C1 segment of cervical spinal cord (tissue), 14 donors: ENCODE measurements around the gene SLC8A3.

Source experiments
- DNase-seq, 14 donors: peaks; one replicate each; lab custom pipeline; 2025; lab: John Stamatoyannopoulos, UW

SLC8A3 gene

GRCh38 chr14:70118064-70118463, 70.7 kb downstream of the SLC8A3 start:
- DNase-seq, result no peak

GRCh38 chr14:70116278-70116677, 72.5 kb downstream of the SLC8A3 start:
- no peak for DNase-seq

DNA sequence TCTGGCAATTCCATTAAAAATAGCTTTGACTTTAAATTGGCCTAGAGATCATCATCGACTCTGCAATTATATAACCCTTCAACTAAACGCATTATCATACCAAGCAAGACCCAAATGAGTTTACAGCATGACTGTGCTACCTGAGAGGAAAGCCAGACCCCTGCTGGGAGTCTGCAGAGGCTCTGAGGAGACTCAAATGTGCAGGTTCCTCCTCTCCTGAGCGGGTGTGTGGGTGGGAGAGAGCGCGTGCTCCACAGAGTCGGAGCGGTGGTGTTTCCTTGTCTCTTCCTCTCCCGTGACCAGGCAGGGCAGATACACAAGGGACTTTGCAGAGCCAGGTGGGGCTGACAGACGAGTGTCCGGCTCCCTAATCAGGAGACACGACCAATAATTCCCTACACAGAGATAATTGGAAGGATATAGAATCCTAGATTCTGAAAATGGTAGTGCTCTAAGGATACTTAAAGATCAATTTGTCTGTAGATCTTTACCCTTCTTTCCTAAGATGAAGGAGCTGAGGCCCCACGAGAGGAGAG, 74.1 kb downstream of the SLC8A3 start:
- DNase-seq, result no peak

GRCh38 chr14:70113211-70113610, 75.5 kb downstream of the SLC8A3 start:
- DNase-seq, result no peak

- no peak for DNase-seq
These were observed 80.3 kb downstream of the SLC8A3 start for GRCh38 chr14:70108419-70108818.

GRCh38 chr14:70107309-70107708, 81.4 kb downstream of the SLC8A3 start:
- no peak for DNase-seq

- no peak for DNase-seq
These were observed 88.7 kb downstream of the SLC8A3 start for GRCh38 chr14:70100071-70100470.

DNA sequence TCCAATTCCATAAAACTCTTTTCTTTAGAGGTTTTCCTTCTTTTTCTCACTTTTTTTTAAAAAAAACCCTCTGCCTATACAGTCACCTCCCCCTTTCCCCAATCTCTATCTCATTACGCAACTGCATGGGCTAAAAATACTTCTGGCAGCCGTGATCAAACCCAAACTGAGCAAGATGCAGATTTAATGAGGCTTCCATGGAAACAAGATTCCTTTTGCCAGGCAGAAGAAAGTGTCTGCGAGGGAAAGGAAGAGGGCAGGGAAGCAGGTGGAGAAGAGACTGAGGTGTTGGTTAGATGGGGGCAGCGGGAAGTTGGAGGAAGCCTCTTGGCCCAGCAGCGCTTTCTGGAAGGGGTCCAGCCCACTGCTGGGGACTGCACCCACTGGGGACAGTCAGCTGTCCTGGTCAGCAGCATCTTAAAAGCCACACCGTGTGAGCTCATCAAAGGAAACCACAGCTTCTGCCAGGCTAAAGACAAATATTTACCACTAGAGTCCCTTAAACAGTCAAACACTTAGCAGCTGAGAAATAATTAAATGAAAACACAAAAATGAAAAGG, 90.4 kb downstream of the SLC8A3 start:
- DNase-seq, result peak in 2 of 14 donors; percentile 7 to 22

GRCh38 chr14:70097576-70098249, 91.0 kb downstream of the SLC8A3 start:
- no peak for DNase-seq

- peak in 1 of 14 donors; percentile 4 for DNase-seq
These were observed 91.9 kb downstream of the SLC8A3 start for GRCh38 chr14:70096866-70097265.

DNA sequence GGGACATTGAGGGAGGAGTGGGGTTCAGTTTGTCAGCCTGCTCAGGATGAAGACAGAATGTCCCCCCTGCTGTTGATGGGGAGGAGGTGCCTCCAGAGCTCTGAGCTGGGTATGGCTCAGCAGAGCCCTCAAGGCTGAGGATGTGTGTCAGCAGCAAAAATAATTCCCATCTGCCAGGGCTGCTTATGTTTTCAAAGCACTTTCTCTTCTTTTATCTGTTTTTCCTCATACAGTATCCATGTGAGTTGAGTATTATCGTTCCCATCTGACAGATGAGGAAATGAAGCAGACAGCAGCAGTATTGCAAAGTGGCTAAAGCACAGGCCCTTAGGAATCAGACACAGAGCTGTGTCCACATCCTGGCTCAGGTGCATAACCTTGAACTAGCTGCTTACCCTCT, 94.1 kb downstream of the SLC8A3 start:
- no peak for DNase-seq

DNA sequence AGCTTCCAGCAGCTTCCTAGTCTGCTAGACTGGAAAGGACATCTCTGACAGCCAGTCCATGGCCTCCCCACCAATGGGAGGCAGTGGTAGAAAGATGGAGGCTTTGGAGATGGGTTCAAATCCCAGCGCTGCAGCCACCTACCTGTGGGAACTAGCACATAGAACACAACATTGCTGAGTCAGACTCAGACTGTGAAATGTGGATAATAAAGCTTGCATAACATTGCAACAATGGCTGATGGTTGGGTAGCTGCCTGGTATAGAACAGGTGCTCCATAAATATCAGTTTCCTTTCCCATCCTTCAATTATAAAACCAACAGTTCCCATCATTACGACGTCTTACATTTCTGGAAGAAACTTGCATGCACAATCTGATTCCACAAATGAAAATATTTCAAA, 94.6 kb downstream of the SLC8A3 start:
- no peak for DNase-seq

DNA sequence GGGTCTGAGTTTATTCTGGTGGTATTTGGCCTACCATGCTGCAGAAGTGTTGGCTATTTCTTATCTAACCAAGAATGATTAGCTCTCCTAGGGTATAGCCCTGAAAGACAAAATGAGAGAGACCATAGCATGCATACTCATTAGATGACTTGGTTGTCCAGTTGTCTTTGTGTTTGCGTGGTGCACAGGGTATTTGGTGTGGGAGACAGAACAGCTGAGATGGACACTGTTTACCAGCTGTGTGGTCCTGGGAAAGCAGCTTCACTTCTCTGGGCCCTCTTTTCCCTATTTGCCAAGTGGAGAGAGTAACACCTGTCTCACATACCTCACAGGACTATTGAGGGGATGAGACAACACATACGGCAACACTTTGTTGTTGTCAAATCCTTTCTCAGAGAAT, 95.6 kb downstream of the SLC8A3 start:
- DNase-seq, result no peak

DNA sequence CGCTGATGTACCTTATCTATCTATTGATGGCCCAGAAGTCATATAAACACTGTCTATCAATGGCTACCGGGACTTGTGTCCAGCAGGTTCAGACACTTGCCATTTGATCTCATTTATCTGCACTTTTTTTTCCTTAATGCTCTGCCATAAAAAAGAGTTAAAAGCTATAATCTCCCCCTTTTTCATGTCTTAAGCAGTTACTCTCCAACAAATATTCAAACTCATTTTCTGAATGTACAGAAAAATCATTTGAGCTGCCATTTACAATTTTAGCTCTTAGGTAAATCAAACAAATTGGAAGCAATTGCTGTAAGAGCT, 101.4 kb downstream of the SLC8A3 start:
- DNase-seq, result no peak

- DNase-seq, result peak in 2 of 14 donors; percentile 5 to 9
These were observed 101.9 kb downstream of the SLC8A3 start for GRCh38 chr14:70086685-70087379.

GRCh38 chr14:70084226-70084625, 104.5 kb downstream of the SLC8A3 start:
- no peak for DNase-seq

DNA sequence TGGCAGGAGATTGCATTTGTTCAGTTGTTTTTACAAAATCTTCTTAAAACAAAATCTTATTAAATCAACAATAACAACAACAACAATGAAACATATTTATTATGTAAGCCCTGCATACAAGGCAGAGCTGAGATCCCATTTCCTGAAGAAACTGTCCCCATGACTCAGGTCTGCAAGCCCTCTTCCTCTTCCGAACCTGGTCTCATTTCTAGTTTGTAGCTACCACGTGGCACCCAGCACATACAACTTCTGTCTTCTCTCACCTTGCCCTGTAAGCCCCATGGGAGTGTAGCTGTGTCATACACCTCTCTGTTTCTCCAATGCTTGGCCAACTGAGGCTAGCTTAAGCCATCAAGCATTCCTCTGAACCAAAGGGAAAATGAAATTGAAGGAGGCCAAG, 106.4 kb downstream of the SLC8A3 start:
- no peak for DNase-seq

DNA sequence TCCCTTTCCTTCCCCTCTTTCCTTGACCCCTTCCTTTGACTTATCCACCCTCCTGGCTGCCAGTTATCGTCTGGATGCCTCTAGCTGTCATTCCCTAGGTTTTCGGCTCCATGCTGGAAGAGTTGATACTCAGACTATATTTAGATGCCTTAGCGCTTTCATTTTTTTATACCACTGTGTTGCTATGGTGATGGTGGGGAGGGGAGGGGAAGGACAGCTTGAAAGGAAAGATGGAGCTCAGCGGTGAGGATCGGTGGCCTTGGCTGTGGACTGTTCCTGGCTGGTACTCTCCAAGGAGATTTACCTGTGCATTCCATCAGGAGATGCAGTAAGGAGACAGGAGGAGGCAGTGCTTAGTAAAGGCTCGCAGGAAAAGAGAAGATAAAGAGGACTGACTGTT, 108.7 kb downstream of the SLC8A3 start:
- peak in 1 of 14 donors; percentile 70 for DNase-seq

DNA sequence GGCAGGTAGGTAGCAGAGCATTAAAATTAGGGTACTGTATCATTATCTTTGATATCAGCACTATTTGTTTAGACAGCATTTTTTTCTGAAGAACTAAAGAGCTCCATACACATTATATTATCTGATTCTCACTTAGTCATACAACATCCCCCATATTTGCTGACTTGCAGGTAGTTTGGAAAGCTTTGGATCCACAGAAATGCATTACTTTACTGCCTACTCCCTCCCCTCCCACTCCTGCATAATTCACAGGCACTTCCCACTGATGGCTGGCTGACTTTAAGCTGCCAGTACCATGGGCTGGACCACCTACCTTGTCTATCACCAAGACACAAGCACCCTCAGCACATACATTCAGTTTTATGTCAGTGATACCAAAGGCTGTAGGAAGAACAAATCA, 110.4 kb downstream of the SLC8A3 start:
- no peak for DNase-seq

- DNase-seq, result no peak
These were observed 111.0 kb downstream of the SLC8A3 start for GRCh38 chr14:70077720-70078119.

DNA sequence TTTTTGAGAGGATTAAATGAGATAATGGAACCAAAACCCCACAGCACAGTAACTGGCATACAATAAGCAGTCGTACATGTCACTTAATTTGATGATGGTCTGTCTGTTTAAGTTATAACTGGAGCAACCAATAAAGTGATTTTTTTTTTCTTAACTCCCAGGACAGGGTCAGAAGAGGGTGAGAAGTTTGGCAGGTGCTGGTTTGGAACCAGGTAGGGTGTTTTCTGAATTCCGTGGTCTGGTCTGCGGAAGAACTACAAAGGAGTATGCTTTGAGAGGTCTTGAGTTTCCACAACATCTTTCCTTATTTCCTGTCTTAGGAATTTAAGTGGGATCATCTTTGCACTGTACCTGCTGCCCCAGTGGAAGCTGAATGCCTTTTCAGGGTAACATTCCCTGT, 111.7 kb downstream of the SLC8A3 start:
- DNase-seq, result no peak

GRCh38 chr14:70073924-70074566, 114.7 kb downstream of the SLC8A3 start:
- DNase-seq, result peak in 8 of 14 donors; percentile 1 to 61 (median 14)
